ENCODE measurements around the gene ACER3.

DNA sequence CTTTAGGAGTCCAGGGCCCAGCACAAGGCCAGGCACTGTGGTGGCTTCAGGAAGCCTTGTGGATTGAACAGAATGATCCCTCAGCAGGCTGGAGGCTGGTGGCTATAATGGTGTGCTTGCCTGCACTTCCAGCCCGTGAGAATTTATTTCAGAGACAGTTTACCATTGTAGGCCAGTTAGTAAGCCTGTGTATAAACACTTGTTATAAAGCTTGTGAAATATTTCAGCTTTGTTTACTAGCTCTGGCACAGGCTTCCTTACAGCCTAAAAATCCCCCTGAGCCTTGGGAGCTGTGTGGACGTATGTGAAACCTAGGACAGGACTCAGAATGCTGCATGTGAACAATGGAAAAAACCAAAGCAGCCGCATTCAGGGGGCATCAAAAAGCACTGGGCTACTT is 26.6 kb upstream of the ACER3 start:
- TF ChIP-seq EZH2 (IDR thresholded peaks at IDR 0.05; ENCODE audit: borderline replicate concordance, insufficient read depth, low read length, poor library complexity, severe bottlenecking) (no peak), RAD21 (conservative IDR thresholded peaks at IDR 0.05) (no peak), EP300 (conservative IDR thresholded peaks at IDR 0.05; ENCODE audit: poor library complexity, severe bottlenecking) (no peak), SMC3 (conservative IDR thresholded peaks at IDR 0.05; ENCODE audit: poor library complexity) (no peak), POLR2AphosphoS5 (IDR thresholded peaks at IDR 0.05) (no peak)
- TF ChIP-seq, protein P1, sequence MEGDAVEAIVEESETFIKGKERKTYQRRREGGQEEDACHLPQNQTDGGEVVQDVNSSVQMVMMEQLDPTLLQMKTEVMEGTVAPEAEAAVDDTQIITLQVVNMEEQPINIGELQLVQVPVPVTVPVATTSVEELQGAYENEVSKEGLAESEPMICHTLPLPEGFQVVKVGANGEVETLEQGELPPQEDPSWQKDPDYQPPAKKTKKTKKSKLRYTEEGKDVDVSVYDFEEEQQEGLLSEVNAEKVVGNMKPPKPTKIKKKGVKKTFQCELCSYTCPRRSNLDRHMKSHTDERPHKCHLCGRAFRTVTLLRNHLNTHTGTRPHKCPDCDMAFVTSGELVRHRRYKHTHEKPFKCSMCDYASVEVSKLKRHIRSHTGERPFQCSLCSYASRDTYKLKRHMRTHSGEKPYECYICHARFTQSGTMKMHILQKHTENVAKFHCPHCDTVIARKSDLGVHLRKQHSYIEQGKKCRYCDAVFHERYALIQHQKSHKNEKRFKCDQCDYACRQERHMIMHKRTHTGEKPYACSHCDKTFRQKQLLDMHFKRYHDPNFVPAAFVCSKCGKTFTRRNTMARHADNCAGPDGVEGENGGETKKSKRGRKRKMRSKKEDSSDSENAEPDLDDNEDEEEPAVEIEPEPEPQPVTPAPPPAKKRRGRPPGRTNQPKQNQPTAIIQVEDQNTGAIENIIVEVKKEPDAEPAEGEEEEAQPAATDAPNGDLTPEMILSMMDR (IDR thresholded peaks at IDR 0.05; ENCODE audit: poor library complexity, severe bottlenecking) = no peak
- TF ChIP-seq, protein P2, sequence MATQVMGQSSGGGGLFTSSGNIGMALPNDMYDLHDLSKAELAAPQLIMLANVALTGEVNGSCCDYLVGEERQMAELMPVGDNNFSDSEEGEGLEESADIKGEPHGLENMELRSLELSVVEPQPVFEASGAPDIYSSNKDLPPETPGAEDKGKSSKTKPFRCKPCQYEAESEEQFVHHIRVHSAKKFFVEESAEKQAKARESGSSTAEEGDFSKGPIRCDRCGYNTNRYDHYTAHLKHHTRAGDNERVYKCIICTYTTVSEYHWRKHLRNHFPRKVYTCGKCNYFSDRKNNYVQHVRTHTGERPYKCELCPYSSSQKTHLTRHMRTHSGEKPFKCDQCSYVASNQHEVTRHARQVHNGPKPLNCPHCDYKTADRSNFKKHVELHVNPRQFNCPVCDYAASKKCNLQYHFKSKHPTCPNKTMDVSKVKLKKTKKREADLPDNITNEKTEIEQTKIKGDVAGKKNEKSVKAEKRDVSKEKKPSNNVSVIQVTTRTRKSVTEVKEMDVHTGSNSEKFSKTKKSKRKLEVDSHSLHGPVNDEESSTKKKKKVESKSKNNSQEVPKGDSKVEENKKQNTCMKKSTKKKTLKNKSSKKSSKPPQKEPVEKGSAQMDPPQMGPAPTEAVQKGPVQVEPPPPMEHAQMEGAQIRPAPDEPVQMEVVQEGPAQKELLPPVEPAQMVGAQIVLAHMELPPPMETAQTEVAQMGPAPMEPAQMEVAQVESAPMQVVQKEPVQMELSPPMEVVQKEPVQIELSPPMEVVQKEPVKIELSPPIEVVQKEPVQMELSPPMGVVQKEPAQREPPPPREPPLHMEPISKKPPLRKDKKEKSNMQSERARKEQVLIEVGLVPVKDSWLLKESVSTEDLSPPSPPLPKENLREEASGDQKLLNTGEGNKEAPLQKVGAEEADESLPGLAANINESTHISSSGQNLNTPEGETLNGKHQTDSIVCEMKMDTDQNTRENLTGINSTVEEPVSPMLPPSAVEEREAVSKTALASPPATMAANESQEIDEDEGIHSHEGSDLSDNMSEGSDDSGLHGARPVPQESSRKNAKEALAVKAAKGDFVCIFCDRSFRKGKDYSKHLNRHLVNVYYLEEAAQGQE (IDR thresholded peaks at IDR 0.05; ENCODE audit: borderline replicate concordance) = no peak
